Brain pericyte (primary cell): ENCODE data around the gene ZNF664.
A peak's percentile ranks its signal among the peaks of the same experiment; 100 is the strongest.
"Not testable (repeated sequence)": the region's sequence is repeated elsewhere in the genome, so short reads cannot be mapped to it uniquely, and the experiment has no call there.

ENCODE experiments used
- DNase-seq: peaks from one replicate; pipeline ENCODE4 v3.0.0-alpha.2; 2012; ENCODE audit warnings: low read depth, low spot score

The ZNF664 gene

DNA sequence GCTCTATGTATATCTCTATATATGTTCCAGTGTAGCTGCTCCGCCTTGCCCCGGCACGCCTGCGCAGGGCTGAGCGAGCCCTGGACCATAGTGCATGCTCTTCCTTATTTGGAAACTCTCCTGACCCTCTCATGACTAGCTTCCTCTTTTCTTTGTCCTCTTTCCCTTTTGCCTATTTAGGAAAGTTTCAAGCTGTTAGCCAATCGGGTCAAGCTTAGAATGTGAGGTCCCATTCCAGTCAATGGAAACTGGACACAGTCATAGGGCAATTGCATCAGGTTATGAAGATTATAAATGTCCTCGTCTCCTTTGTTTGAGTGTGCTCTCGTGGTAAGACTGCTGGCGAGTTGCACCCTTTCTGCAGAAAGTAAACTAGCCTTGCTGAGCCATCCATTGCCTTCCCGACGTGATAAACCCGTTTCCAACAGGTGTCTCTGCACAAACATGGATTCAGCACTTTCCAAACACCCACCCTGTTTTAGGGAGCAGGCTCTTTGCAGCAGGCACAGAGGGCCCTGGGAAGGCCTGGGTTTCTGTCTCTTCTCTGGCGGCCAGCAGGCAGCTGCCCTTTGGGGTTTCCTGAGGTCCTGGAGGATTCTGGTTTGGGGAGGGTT, 31.3 kb upstream of the ZNF664 start:
- no peak for DNase-seq

DNA sequence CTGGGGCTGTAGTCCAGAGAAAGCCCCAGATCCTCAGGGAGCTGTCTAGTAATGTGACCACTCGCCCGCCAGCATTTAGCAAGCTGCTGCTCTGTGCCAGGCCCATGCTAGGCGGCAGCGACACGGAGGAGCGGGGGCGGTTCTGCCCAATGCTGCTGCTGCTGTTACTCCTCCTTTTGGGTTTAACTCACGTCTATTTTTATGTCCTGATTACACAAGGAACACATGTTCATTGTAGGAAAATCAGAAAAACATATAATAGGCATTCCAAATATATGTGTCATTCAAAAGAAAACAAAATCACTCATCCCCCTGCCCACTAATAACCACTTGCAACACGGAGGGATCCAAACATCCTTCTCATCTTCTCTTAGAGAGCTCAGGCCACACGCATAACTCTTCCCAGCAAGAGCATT, 30.8 kb upstream of the ZNF664 start:
- peak; percentile 68 for DNase-seq

DNA sequence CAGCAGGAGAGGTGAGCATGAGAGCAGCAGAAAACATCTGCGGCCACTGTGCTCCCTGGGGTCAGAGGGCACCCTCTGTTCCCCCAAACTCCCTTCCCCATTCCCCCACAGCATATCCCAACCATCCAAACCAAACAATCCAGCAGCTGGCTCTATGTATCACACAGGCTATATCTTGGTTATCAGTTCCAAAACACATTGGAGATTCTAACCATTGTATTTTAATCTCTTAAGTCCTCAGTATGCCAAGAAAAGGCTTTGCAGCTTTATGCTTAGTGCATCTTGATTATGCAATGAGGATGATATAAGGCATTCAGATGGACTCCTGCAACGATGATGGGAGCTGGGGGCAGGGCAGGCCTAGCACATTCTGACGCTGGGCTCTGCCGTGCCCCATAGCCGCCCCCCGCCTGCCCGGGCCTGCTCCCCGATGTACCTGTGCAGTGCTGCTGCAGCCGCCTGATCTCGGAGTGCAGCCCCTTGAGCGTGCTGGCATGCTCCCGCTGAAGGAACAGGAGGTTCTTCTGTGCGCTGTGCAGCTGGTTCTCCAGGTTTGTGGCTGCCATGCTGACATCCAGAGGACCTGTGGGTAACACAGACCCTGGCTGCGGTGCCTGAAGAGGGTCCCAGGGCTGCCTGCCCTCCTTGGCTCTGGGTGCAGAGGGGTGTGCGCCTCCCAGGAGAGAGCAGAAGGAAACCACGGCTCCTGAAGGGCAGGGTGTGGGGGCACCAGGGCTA, 29.9 kb upstream of the ZNF664 start:
- DNase-seq, result no peak

- no peak for DNase-seq
These were observed 29.2 kb upstream of the ZNF664 start for GRCh38 chr12:123943816-123944215.

DNA sequence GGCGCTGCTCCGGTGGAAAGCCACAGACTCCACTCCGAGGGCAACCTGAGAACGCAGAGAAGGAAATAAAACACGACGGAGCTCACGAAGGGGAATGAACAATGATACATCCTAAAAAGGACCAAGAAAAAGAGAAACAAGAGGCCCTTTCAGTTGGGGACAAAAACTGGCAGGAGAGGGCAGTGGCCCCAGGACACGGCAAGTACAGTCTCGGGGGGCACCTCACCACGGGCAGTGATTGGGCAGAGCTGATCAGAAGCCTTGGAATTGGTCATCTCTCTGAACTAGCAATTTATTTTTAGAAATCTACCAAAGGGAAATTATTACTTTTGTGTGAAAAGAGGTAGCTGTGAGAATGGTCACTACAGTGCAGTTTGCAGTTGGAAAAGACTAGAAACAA, 28.3 kb upstream of the ZNF664 start:
- no peak for DNase-seq

DNA sequence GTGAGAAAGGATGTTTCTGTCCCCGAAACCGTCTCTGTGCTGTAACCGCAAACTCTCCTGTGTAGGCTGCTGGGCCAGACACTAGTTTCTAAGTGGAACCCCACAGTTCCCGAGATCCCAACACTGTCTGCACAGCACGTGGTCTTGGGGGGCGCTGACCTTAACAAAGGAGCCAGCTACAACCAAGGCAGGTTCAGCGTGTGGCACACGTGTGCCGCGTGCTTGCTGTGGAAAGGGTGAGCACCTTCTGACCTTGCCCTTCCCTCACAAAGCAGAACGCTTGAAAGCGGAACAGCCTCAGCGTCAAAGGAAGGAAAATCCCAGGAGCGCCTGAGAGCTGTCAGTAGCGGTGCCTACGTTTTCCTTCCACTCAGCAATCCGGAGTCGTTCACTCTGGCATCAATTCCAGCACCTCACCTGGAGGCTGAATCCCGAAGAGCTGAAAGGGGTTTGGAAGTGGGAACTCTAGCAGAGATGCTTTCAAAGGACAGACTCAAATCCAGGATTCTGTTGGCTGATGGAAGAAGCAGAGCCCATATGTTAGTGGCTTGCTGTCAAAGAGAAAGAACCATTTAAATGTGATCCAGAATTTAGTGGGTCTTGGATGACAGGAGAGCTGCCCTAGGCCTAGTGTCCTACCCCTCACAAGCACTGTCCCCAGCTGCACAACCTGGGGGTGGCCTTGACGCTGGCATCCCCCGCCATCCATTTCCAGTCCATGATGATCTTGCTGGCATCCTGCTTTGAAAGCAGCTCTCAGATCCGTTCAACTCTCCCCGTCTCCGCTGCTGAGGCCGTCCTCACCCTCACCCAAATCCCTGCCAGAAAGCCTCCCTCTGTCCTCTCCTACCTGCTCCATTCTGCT, 27.5 kb upstream of the ZNF664 start:
- no peak for DNase-seq

- no peak for DNase-seq
These were observed 26.9 kb upstream of the ZNF664 start for GRCh38 chr12:123946152-123946515.

DNA sequence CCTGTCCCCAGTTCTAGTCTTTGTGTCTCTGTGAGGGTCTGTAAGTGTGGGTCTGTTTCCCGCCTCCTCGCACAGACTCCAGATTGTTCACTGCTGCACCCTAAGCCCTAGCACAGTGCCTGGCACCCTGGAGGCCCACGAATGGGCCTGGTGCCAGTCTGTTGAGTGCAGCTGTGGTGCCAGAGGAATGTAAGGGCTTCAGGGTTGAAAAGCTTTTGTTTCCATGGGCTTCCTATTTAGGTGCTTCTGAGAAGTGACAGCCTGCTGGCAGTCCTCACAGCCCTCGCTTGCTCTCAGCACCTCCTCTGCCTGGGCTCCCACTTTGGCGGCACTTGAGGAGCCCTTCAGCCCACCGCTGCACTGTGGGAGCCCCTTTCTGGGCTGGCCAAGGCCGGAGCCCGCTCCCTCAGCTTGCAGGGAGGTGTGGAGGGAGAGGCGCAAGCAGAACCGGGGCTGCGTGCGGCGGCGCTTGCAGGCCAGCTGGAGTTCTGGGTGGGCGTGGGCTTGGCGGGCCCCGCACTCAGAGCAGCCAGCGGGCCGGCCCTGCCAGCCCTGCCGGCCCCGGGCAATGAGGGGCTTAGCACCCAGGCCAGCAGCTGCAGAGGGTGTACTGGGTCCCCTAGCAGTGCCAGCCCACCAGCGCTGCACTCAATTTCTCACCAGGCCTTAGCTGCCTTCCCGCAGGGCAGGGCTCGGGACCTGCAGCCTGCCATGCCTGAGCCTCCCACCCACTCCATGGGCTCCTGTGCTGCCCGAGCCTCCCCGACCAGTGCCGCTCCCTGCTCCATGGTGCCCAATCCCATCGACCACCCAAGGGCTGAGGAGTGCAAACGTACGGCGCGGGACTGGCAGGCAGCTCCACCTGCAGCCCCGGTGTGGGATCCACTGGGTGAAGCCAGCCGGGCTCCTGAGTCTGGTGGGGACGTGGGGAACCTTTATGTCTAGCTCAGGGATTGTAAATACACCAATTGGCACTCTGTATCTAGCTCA, 26.2 kb upstream of the ZNF664 start:
- not testable (repeated sequence) for DNase-seq

- not testable (repeated sequence) for DNase-seq
These were observed 25.5 kb upstream of the ZNF664 start for GRCh38 chr12:123947531-123947930.

- no peak for DNase-seq
These were observed 24.6 kb upstream of the ZNF664 start for GRCh38 chr12:123948401-123948795.

DNA sequence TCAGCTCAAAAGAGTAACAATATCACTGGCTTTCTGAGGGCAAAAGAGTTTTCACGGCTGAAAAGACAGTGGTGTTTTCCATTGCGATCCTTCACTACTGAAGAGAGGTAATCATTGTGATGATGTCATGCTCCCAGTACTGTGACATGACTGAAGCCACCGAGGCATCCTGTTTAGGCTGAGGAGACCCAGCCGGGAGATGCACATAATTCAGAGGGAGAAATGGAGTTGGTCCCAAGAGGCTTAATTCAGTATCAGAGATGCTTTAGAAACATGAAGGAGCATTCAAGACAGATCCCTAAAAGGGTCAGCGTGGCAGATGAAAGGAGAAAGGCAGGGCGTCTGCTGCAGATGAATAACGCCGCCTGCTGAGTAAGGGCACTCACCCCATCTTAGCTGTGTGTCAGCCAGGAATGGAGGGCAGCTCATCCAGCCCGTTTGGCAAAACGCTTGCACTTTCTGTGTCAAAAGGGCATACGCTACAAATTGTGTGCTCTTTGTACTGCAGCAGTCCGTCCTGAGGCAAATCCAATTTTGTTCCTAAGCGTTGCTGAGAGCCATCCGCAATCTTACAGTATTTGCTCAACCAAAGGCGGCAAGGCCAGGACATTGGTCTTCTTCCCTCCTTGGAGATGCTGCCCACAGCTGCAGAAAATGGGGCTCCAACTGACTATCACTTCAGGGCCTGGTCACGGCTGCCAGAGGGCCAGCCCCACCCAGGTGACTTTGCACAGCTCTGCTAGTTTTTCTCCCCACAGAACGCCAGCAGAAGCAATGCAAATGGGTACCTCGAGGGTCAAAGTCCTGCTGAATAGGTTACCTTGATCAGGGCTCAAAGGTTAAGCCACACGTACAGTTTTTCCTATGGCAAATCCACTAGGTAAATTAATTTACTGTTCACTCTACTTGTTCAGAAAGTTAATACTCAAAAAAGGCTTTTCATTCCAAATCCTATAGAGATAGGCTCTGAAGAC, 23.9 kb upstream of the ZNF664 start:
- no peak for DNase-seq

DNA sequence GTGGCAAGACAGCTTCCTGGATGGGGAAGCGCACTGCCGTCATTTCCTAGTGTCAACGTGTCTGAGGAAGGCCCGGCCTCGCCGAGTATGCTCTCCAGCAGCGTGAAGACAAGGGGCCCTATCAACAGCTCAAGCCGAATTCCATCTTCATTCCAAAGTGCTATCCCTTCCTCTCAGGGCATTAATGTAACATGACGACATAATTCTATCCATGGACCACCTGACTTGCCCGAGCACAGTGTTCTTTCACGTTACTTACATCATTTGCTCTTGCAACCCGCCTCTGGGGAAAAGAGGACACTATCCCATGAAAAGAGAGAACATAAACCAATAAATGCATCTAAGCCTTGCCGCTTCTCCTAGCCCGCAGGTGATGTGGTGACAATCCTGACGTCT, 23.2 kb upstream of the ZNF664 start:
- DNase-seq, result no peak

- DNase-seq, result no peak
These were observed 22.3 kb upstream of the ZNF664 start for GRCh38 chr12:123950476-123951349.

DNA sequence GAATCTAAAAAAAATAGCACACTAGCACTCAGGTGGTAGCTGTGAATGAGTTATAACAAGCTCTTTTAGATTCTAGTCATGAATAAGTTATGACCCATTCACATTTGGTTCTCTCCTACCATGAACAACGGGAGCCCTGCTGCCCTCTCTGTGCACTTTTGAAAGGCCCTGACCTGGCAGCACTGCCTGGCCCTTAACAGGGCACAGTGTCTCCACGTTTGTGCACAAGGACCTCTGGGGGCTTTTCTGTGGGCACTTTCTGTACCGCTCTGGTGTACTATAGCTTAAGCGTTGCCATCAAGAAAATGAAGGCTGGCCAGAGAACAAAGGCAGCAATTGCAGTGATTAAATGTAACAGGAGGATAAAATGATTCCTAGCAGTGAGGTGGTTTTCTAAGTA, 21.5 kb upstream of the ZNF664 start:
- DNase-seq, result no peak

DNA sequence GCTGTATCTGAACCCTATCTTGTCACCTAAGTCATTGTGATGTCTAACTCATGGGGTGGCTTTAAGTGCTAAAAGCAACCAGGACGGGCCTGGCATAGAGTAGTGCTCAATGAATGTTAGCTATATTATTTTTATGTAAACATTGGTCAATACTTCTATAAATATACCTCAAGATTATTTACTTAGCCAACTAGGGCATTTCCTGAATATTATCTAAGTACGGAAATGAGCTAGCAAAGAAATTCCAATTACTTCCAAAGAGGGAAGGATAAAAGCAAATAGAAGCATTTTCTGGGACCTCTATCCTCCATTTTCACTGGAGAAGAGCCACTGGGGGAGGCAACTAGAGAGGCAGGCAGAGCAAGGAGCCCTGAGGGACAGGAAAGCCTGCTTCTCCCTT, 21.0 kb upstream of the ZNF664 start:
- DNase-seq, result no peak

DNA sequence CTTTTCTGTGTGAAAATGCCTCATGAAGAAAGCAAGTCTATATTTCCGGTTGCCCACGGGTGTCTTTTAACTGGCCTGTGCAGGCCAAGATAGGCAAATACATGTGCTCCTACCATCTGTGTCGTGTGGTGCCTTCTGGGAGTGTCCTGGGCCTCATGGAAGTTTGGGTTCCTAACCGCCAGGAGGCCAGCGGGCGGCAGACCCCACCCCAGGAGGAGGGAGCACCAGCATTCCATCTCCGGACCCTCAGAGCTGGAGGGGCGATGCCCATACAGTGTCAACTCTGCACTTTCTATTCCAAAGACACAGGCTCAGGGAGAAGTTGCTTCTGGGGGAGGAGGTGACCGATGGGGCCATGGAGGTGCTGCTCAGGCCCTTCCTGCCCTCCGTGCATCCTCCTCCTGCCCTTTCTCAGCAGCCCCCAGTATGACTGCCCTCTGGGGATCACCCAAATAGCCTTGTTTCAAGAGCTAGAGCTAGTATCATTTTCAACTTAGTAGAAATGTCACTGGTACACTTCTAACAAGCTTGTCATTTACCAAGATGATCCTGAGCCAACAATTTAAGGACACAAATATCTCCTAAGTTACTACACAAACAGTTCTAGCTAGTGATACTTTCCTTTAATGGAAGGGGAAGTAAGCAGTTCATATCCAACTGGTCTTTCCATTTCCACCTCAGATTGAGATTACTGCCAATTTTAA, 18.2 kb upstream of the ZNF664 start:
- no peak for DNase-seq

GRCh38 chr12:123956249-123956648, 16.8 kb upstream of the ZNF664 start:
- no peak for DNase-seq

- no peak for DNase-seq
These were observed 15.8 kb upstream of the ZNF664 start for GRCh38 chr12:123957196-123957595.

- no peak for DNase-seq
These were observed 14.6 kb upstream of the ZNF664 start for GRCh38 chr12:123958462-123958861.
